GM12878 (cell line): Measurements from ENCODE around the gene FABP1. TPM values are rescaled to one million over a fixed set of nuclear protein-coding genes. Genes with fewer than 3 reads are reported as not detected.

Source experiments
- ATAC-seq: fragments of 200-7000 bp; cut with Tn5 transposase; 3 replicates; pipeline ENCODE4 v1.9.1; 2020; ENCODE audit warnings: mild to moderate bottlenecking, moderate library complexity
- BruUV-seq: library from RNA; stranded (reverse); fragments of 400-500 nt; replicated peaks from 2 replicates; lab custom pipeline; 2021; lab: Mats Ljungman, UMichigan
- CTCF ChIA-PET: fragments of 300-600 bp; sonication (Branson Sonifier 250); formaldehyde crosslinking; extraction: SDS; loops from one replicate; lab custom pipeline; 2021; ENCODE audit warnings: inconsistent platforms; lab: Yijun Ruan, JAX
- POLR2A ChIA-PET: fragments of 350-600 bp; formaldehyde crosslinking; extraction: SDS; loops from one replicate; lab custom pipeline; 2021; ENCODE audit warnings: inconsistent platforms; lab: Charles Lee
- RAD21 ChIA-PET: fragments of 300-600 bp; sonication (Branson Sonifier 250); formaldehyde crosslinking; loops from one replicate; lab custom pipeline; 2023; ENCODE audit warnings: antibody characterized with exemption; ENCODE audit not compliant: unreplicated experiment; lab: Charles Lee
- SMC1A ChIA-PET: fragments of 300-600 bp; sonication (Branson Sonifier 250); formaldehyde crosslinking; loops from one replicate; lab custom pipeline; 2023; ENCODE audit not compliant: unreplicated experiment, uncharacterized antibody; lab: Charles Lee
- DNase-seq: peaks from one replicate; pipeline ENCODE4 v3.0.0-alpha.2; 2011; ENCODE audit warnings: low read depth, low spot score
- FAIRE-seq: peaks from 3 replicates; lab custom pipeline; 2011; peaks lifted over from hg19 to GRCh38; lab: Jason Lieb, UNC
- H2AFZ ChIP-seq: 2 replicates; pipeline ENCODE4 v1.6.0; 2011; ENCODE audit warnings: low read depth, low read length, control low read depth; ENCODE audit not compliant: control insufficient read depth
- H3K27ac ChIP-seq: 2 replicates; pipeline ENCODE4 v1.5.1; 2011; ENCODE audit warnings: control low read depth; ENCODE audit not compliant: control insufficient read depth, insufficient read depth
- H3K27me3 ChIP-seq, 2 experiments: replicated peaks in 1 of 2; 2 replicates each; pipeline versions ENCODE4 v1.6.0 to v1.6.1; 2011; ENCODE audit warnings: low read length in 1 of 2; ENCODE audit not compliant: control insufficient read depth in 2 of 2, insufficient read depth in 2 of 2
- H3K36me3 ChIP-seq, 2 experiments: 2 replicates each; pipeline ENCODE4 v1.5.1; 2011; ENCODE audit warnings: low read length in 1 of 2; ENCODE audit not compliant: control insufficient read depth in 2 of 2, insufficient read depth in 2 of 2
- H3K4me1 ChIP-seq: 2 replicates; pipeline ENCODE4 v1.6.1; 2011; ENCODE audit warnings: mild to moderate bottlenecking, low read length, moderate library complexity, mixed read lengths; ENCODE audit not compliant: control insufficient read depth, insufficient read depth
- H3K4me2 ChIP-seq: 2 replicates; pipeline ENCODE4 v1.6.0; 2011; ENCODE audit warnings: control low read depth; ENCODE audit not compliant: control insufficient read depth, insufficient read depth
- H3K4me3 ChIP-seq: fragments of 200-600 bp; sonication (generic); 2 replicates; pipeline ENCODE4 v1.5.1; 2016
- H3K79me2 ChIP-seq: 2 replicates; pipeline ENCODE4 v1.6.0; 2011; ENCODE audit warnings: low read length; ENCODE audit not compliant: control insufficient read depth, insufficient read depth
- H3K9ac ChIP-seq: 2 replicates; pipeline ENCODE4 v1.8.0; 2011; ENCODE audit warnings: low read length, control low read depth, mixed read lengths; ENCODE audit not compliant: control insufficient read depth, insufficient read depth
- H3K9me3 ChIP-seq: replicated peaks from 3 replicates; pipeline ENCODE4 v1.5.1; 2011; ENCODE audit warnings: mild to moderate bottlenecking, low read length; ENCODE audit not compliant: control insufficient read depth, insufficient read depth
- H4K20me1 ChIP-seq: 2 replicates; pipeline ENCODE4 v1.6.0; 2011; ENCODE audit not compliant: control insufficient read depth, insufficient read depth
- CREB1 ChIP-seq: IDR thresholded peaks from 2 replicates; pipeline ENCODE4 v1.6.1; 2012; ENCODE audit warnings: low read depth, mild to moderate bottlenecking, inconsistent platforms
- MXI1 ChIP-seq: fragments of 150-350 bp; IDR thresholded peaks from 2 replicates; pipeline ENCODE4 v1.6.1; 2011; ENCODE audit warnings: low read depth, mild to moderate bottlenecking, inconsistent platforms, low read length, improper control_type of control experiment
- MYC ChIP-seq: IDR thresholded peaks from 2 replicates; pipeline ENCODE4 v1.6.1; 2011; ENCODE audit warnings: mild to moderate bottlenecking, low read length, moderate library complexity, inconsistent platforms; ENCODE audit not compliant: insufficient read depth, insufficient replicate concordance, insufficient read length, severe bottlenecking
- NFYB ChIP-seq: IDR thresholded peaks from 2 replicates; pipeline ENCODE4 v1.6.1; 2011; ENCODE audit warnings: low read depth, mild to moderate bottlenecking, low read length, improper control_type of control experiment, moderate library complexity; ENCODE audit not compliant: insufficient read depth
- NR2C2 ChIP-seq: IDR thresholded peaks from 2 replicates; pipeline ENCODE4 v1.6.1; 2011; ENCODE audit warnings: borderline replicate concordance, low read depth; ENCODE audit not compliant: control insufficient read depth, insufficient read length
- TAF1 ChIP-seq: IDR thresholded peaks from 2 replicates; pipeline ENCODE4 v1.6.1; 2011; ENCODE audit warnings: mild to moderate bottlenecking, low read depth, low read length, borderline replicate concordance
- YBX1 ChIP-seq: fragments of 450-650 bp; IDR thresholded peaks from 2 replicates; pipeline ENCODE4 v1.6.1; 2016; ENCODE audit warnings: antibody characterized with exemption
- ZBTB11 ChIP-seq: fragments of 450-650 bp; formaldehyde crosslinking; IDR thresholded peaks from 2 replicates; pipeline ENCODE4 v1.5.0; 2022; ENCODE audit warnings: mild to moderate bottlenecking, missing genetic modification characterization
- WGBS: methylation state at CpG from one replicate; pipeline ENCODE4 v1.1.6; 2016; ENCODE audit warnings: low lambda C conversion rate; ENCODE audit not compliant: insufficient replicate concordance, insufficient coverage; ENCODE audit errors: missing lambda C conversion rate; 5-methylcytosine and 5-hydroxymethylcytosine counted together
- in situ Hi-C: fragments of 300-500 bp; cut with MboI; formaldehyde crosslinking; loops from 9 replicates; pipeline ENCODE4 v1.14.3; 2018; ENCODE audit warnings: mixed read lengths
- intact Hi-C: fragments of 100-400 bp; cut with micrococcal nuclease; formaldehyde crosslinking; loops from one replicate; pipeline ENCODE4 v1.14.2; 2022; ENCODE audit not compliant: unreplicated experiment
- polyA plus RNA-seq, 11 experiments: library from polyadenylated mRNA; depleted of rRNA in 4 of 11; unstranded in 6 of 11; stranded (reverse) in 5 of 11; fragments of >200 nt; fragmentation: Nextera tagmentation in 4 of 11; fragmentation: Illumina TruSeq in 1 of 11; extraction: Ambion mirVana in 4 of 11; extraction: Trizol in 1 of 11; gene quantifications; 1 replicate in 1 of 11; 2 replicates in 10 of 11; pipeline versions ENCODE4 v1.2.1 to v1.2.3, GENCODE V29; 2011 to 2016; ENCODE audit warnings: inconsistent platforms in 2 of 11, missing spikeins in 2 of 11, low read depth in 1 of 11
- total RNA-seq, 4 experiments: library from RNA; depleted of rRNA in 3 of 4; stranded (reverse); fragments of >200 nt in 3 of 4; fragmentation: Illumina TruSeq in 1 of 4; extraction: Trizol in 1 of 4; gene quantifications; 2 replicates each; pipeline versions ENCODE4 v1.2.1 to v1.2.3, GENCODE V29; 2013 to 2021

FABP1 gene
- total and polyA plus RNA-seq, 10 of the 15 experiments (the other 5 are each of a cell fraction or from before 2014, with no cell fraction given), result not detected

DNA sequence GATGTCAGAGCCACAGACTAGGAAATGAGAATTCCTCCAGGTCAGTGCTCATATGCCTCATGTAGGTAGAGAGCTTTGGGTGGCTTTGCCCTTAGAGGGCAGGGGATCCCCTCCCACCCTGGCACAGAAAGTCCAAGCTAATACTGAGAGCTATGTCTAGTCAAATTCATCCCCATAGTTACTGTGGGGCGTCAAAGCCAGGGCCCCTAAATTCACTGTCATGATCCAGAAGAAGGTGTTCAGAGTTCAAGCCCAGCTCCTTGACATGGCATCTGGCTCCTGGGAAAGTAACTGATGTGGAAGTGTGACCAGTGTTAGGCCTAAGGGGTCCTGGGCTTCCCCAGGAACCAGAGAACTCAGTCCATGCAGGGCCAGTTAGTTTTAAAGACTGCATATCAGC is 44.1 kb upstream of the FABP1 start:
- H3K9me3 ChIP-seq, result no peaks in the 10 kb centered on the region; the same call in 2 of the 3 replicates
- CTCF ChIA-PET, result no interaction called here
- DNase-seq (no peak), ATAC-seq (no peak), FAIRE-seq (no peak)
- H3K27me3 ChIP-seq, result peaks cover 0 to 2% of the 10 kb centered on the region in 2 experiments; a peak in 3 of 4 replicates
- H3K36me3 ChIP-seq, result no peaks in the 10 kb centered on the region
- H3K4me2 ChIP-seq, result no peak overlapping the region
- no peak overlapping the region for H3K4me3 ChIP-seq
- intact Hi-C loops (no loop called here), in situ Hi-C loops (no loop called here)
- POLR2A ChIA-PET, result no interaction called here
- no TSS peak for BruUV-seq
- TF ChIP-seq TAF1 (no peak), YBX1 (no peak), MYC (no peak), ZBTB11 (no peak), NR2C2 (no peak), CREB1 (no peak), NFYB (no peak), MXI1 (no peak)
- no peak overlapping the region for H3K9ac ChIP-seq
- H4K20me1 ChIP-seq, result no peaks in the 10 kb centered on the region
- 0% methylated on average over 1 of the region's 1 CpG for WGBS
- no peak overlapping the region for H2AFZ ChIP-seq
- H3K4me1 ChIP-seq, result no peaks in the 10 kb centered on the region
- H3K27ac ChIP-seq, result no peak overlapping the region
- RAD21 ChIA-PET, result no interaction called here
- H3K79me2 ChIP-seq, result no peaks in the 10 kb centered on the region
- SMC1A ChIA-PET, result no interaction called here
